ENCODE measurements around the gene ELOVL1.

ELOVL1 gene

GRCh38 chr1:43322506-43322905, 45.3 kb downstream of the ELOVL1 start:
- ATAC-seq, result no peak

- ATAC-seq, result no peak
These were observed 46.4 kb downstream of the ELOVL1 start for GRCh38 chr1:43321331-43321891.

GRCh38 chr1:43319766-43320165, 48.0 kb downstream of the ELOVL1 start:
- ATAC-seq, result no peak

GRCh38 chr1:43319288-43319687, 48.5 kb downstream of the ELOVL1 start:
- ATAC-seq, result no peak

GRCh38 chr1:43318831-43319230, 49.0 kb downstream of the ELOVL1 start:
- ATAC-seq, result no peak

- no peak for ATAC-seq
These were observed 49.9 kb downstream of the ELOVL1 start for GRCh38 chr1:43317817-43318471.

GRCh38 chr1:43316738-43317520, 50.9 kb downstream of the ELOVL1 start:
- no peak for ATAC-seq

- ATAC-seq, result no peak
These were observed 51.7 kb downstream of the ELOVL1 start for GRCh38 chr1:43315963-43316737.

GRCh38 chr1:43315481-43315880, 52.3 kb downstream of the ELOVL1 start:
- no peak for ATAC-seq

- no peak for ATAC-seq
These were observed 53.6 kb downstream of the ELOVL1 start for GRCh38 chr1:43314233-43314632.

GRCh38 chr1:43313771-43314170, 54.0 kb downstream of the ELOVL1 start:
- no peak for ATAC-seq

All from activated CD4-positive, CD25-positive, alpha-beta regulatory T cell treated with anti-CD3 and anti-CD28 coated beads, Interleukin-2, amount 50 U/mL, for 24 hours (primary cell).